HG02970 (cell line): ENCODE measurements around the gene MRPS22.
"Not testable (repeated sequence)": the region's sequence is repeated elsewhere in the genome, so short reads cannot be mapped to it uniquely, and the experiment has no call there.

Experiments used
- ATAC-seq: cut with Tn5 transposase; IDR thresholded peaks from one replicate; pipeline ENCODE4 v1.9.1; 2021; ENCODE audit warnings: mild to moderate bottlenecking, moderate library complexity, moderate number of reproducible peaks; ENCODE audit not compliant: unreplicated experiment, low FRiP score

MRPS22 gene

GRCh38 chr3:139332092-139332491 lies 11.7 kb upstream of the MRPS22 start:
- ATAC-seq: no peak

- not testable (repeated sequence) for ATAC-seq
Measured at GRCh38 chr3:139334675-139335074, 9.1 kb upstream of the MRPS22 start.

- ATAC-seq: no peak
Measured at GRCh38 chr3:139338405-139338804, 5.4 kb upstream of the MRPS22 start.

GRCh38 chr3:139339219-139339906 lies 4.5 kb upstream of the MRPS22 start:
- ATAC-seq: no peak

GRCh38 chr3:139340784-139341183 lies 3.0 kb upstream of the MRPS22 start:
- no peak for ATAC-seq

GRCh38 chr3:139342054-139342453 lies 1.8 kb upstream of the MRPS22 start:
- no peak for ATAC-seq

GRCh38 chr3:139346771-139347170 lies 3.0 kb downstream of the MRPS22 start:
- ATAC-seq: no peak

GRCh38 chr3:139353920-139354556 lies 10.2 kb downstream of the MRPS22 start:
- no peak for ATAC-seq

GRCh38 chr3:139354661-139355060 lies 10.8 kb downstream of the MRPS22 start:
- no peak for ATAC-seq

- no peak for ATAC-seq
Measured at GRCh38 chr3:139355476-139355875, 11.7 kb downstream of the MRPS22 start.

- ATAC-seq: no peak
Measured at GRCh38 chr3:139355891-139356290, 12.1 kb downstream of the MRPS22 start.

- no peak for ATAC-seq
Measured at GRCh38 chr3:139357899-139358298, 14.1 kb downstream of the MRPS22 start.

GRCh38 chr3:139358841-139359562 lies 15.2 kb downstream of the MRPS22 start:
- no peak for ATAC-seq

GRCh38 chr3:139361276-139361675 lies 17.5 kb downstream of the MRPS22 start:
- no peak for ATAC-seq

- ATAC-seq: no peak
Measured at GRCh38 chr3:139364549-139364948, 20.7 kb downstream of the MRPS22 start.

GRCh38 chr3:139374099-139374498 lies 30.3 kb downstream of the MRPS22 start:
- ATAC-seq: no peak

GRCh38 chr3:139377378-139377777 lies 33.6 kb downstream of the MRPS22 start:
- ATAC-seq: no peak

GRCh38 chr3:139378587-139379241 lies 34.9 kb downstream of the MRPS22 start:
- no peak for ATAC-seq

GRCh38 chr3:139380575-139380974 lies 36.8 kb downstream of the MRPS22 start:
- no peak for ATAC-seq

GRCh38 chr3:139382291-139382690 lies 38.5 kb downstream of the MRPS22 start:
- ATAC-seq: not testable (repeated sequence)

GRCh38 chr3:139388077-139388476 lies 44.3 kb downstream of the MRPS22 start:
- no peak for ATAC-seq
